ENCODE results near the gene EXOSC2. TPM values are rescaled to one million over a fixed set of nuclear protein-coding genes. Genes with fewer than 3 reads are reported as not detected.

EXOSC2 gene
- total and polyA plus RNA-seq, 2 experiments from 2014 or later = 37.6 to 77.7 TPM

DNA sequence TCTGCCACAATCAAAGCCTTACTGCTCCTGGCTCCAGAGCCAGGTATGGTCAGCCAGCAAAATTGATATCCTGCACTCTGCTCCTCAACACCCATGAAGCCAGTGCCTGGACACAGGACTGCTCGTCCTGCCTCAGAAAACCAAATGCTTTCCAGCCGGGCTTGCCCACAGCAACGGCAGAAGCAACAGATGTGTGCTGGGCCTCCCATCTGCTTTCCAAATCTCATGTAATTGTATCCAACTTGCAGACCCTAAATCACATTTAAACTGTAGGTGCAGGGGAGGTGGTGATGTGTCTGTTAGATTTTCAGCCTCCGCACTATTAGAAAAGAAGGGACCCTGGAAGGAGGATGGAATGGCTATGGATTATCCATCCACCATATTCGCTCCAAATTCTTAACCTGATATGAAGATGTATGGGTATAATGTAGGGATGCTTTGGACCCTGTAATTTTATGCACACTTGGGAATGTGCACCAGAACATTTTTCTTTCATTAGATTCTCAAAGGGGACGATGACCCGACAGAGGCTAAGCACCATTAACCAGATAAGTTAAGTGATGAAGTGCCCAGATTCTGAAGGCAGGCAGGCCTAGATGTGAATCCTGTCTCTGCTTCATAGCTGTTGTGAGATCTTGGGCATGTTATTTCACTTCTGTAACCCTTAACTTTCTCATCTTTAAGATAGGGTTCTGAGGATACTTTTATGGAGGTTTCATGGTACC, 58.2 kb downstream of the EXOSC2 start:
- Mint-ChIP-seq H3K9me3 (no peaks in the 10 kb centered on the region), H3K4me1 (peaks cover 24% of the 10 kb centered on the region), H3K4me3 (no peak overlapping the region), H3K27me3 (ENCODE audit: insufficient read depth, low read depth, poor library complexity) (no peaks in the 10 kb centered on the region), H3K27ac (no peak overlapping the region), H3K36me3 (ENCODE audit: low read depth) (no peaks in the 10 kb centered on the region)
- Histone ChIP-seq H3K27ac (ENCODE audit: low read depth) (no peak overlapping the region), H4K20me1 (replicated peaks; ENCODE audit: insufficient read depth) (peaks cover 17% of the 10 kb centered on the region; the same call in 1 of the 2 replicates), H3K4me3 (no peak overlapping the region), H3F3A (replicated peaks; ENCODE audit: low read depth) (no peaks in the 10 kb centered on the region), H3K4me2 (no peak overlapping the region), H3K36me3 (ENCODE audit: insufficient read depth) (no peaks in the 10 kb centered on the region), H3K79me2 (replicated peaks; ENCODE audit: insufficient read depth) (peaks cover 69% of the 10 kb centered on the region), H3K9me2 (ENCODE audit: insufficient read depth) (no peaks in the 10 kb centered on the region), H3K4me1 (ENCODE audit: insufficient read depth) (peaks cover 14% of the 10 kb centered on the region), H3K27me3 (ENCODE audit: insufficient read depth) (no peaks in the 10 kb centered on the region), H2AFZ (no peak overlapping the region)
- ATAC-seq (no peak), DNase-seq (ENCODE audit: low spot score) (no peak)
- TF ChIP-seq, protein P1, sequence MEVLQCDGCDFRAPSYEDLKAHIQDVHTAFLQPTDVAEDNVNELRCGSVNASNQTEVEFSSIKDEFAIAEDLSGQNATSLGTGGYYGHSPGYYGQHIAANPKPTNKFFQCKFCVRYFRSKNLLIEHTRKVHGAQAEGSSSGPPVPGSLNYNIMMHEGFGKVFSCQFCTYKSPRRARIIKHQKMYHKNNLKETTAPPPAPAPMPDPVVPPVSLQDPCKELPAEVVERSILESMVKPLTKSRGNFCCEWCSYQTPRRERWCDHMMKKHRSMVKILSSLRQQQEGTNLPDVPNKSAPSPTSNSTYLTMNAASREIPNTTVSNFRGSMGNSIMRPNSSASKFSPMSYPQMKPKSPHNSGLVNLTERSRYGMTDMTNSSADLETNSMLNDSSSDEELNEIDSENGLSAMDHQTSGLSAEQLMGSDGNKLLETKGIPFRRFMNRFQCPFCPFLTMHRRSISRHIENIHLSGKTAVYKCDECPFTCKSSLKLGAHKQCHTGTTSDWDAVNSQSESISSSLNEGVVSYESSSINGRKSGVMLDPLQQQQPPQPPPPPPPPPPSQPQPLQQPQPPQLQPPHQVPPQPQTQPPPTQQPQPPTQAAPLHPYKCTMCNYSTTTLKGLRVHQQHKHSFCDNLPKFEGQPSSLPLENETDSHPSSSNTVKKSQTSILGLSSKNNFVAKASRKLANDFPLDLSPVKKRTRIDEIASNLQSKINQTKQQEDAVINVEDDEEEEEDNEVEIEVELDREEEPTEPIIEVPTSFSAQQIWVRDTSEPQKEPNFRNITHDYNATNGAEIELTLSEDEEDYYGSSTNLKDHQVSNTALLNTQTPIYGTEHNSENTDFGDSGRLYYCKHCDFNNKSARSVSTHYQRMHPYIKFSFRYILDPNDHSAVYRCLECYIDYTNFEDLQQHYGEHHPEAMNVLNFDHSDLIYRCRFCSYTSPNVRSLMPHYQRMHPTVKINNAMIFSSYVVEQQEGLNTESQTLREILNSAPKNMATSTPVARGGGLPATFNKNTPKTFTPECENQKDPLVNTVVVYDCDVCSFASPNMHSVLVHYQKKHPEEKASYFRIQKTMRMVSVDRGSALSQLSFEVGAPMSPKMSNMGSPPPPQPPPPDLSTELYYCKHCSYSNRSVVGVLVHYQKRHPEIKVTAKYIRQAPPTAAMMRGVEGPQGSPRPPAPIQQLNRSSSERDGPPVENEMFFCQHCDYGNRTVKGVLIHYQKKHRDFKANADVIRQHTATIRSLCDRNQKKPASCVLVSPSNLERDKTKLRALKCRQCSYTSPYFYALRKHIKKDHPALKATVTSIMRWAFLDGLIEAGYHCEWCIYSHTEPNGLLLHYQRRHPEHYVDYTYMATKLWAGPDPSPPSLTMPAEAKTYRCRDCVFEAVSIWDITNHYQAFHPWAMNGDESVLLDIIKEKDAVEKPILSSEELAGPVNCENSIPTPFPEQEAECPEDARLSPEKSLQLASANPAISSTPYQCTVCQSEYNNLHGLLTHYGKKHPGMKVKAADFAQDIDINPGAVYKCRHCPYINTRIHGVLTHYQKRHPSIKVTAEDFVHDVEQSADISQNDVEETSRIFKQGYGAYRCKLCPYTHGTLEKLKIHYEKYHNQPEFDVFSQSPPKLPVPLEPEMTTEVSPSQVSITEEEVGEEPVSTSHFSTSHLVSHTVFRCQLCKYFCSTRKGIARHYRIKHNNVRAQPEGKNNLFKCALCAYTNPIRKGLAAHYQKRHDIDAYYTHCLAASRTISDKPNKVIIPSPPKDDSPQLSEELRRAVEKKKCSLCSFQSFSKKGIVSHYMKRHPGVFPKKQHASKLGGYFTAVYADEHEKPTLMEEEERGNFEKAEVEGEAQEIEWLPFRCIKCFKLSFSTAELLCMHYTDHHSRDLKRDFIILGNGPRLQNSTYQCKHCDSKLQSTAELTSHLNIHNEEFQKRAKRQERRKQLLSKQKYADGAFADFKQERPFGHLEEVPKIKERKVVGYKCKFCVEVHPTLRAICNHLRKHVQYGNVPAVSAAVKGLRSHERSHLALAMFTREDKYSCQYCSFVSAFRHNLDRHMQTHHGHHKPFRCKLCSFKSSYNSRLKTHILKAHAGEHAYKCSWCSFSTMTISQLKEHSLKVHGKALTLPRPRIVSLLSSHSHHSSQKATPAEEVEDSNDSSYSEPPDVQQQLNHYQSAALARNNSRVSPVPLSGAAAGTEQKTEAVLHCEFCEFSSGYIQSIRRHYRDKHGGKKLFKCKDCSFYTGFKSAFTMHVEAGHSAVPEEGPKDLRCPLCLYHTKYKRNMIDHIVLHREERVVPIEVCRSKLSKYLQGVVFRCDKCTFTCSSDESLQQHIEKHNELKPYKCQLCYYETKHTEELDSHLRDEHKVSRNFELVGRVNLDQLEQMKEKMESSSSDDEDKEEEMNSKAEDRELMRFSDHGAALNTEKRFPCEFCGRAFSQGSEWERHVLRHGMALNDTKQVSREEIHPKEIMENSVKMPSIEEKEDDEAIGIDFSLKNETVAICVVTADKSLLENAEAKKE (CRISPR knock-in tag; IDR thresholded peaks at IDR 0.05) = no peak
- TF ChIP-seq ZNF331 (CRISPR knock-in tag; IDR thresholded peaks at IDR 0.05; ENCODE audit: low read depth) (no peak), STAT1 (IDR thresholded peaks at IDR 0.05; ENCODE audit: unreplicated experiment) (no peak), NANOG (IDR thresholded peaks at IDR 0.05; ENCODE audit: borderline replicate concordance) (no peak), JUNB (IDR thresholded peaks at IDR 0.05; ENCODE audit: unreplicated experiment) (no peak), POLR2AphosphoS5 (IDR thresholded peaks at IDR 0.05; ENCODE audit: low read depth) (no peak)
- TF ChIP-seq, protein P2, sequence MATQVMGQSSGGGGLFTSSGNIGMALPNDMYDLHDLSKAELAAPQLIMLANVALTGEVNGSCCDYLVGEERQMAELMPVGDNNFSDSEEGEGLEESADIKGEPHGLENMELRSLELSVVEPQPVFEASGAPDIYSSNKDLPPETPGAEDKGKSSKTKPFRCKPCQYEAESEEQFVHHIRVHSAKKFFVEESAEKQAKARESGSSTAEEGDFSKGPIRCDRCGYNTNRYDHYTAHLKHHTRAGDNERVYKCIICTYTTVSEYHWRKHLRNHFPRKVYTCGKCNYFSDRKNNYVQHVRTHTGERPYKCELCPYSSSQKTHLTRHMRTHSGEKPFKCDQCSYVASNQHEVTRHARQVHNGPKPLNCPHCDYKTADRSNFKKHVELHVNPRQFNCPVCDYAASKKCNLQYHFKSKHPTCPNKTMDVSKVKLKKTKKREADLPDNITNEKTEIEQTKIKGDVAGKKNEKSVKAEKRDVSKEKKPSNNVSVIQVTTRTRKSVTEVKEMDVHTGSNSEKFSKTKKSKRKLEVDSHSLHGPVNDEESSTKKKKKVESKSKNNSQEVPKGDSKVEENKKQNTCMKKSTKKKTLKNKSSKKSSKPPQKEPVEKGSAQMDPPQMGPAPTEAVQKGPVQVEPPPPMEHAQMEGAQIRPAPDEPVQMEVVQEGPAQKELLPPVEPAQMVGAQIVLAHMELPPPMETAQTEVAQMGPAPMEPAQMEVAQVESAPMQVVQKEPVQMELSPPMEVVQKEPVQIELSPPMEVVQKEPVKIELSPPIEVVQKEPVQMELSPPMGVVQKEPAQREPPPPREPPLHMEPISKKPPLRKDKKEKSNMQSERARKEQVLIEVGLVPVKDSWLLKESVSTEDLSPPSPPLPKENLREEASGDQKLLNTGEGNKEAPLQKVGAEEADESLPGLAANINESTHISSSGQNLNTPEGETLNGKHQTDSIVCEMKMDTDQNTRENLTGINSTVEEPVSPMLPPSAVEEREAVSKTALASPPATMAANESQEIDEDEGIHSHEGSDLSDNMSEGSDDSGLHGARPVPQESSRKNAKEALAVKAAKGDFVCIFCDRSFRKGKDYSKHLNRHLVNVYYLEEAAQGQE (IDR thresholded peaks at IDR 0.05; ENCODE audit: unreplicated experiment) = no peak
- TF ChIP-seq, protein P3, sequence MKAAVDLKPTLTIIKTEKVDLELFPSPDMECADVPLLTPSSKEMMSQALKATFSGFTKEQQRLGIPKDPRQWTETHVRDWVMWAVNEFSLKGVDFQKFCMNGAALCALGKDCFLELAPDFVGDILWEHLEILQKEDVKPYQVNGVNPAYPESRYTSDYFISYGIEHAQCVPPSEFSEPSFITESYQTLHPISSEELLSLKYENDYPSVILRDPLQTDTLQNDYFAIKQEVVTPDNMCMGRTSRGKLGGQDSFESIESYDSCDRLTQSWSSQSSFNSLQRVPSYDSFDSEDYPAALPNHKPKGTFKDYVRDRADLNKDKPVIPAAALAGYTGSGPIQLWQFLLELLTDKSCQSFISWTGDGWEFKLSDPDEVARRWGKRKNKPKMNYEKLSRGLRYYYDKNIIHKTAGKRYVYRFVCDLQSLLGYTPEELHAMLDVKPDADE (IDR thresholded peaks at IDR 0.05) = no peak
- TF ChIP-seq, protein P4, sequence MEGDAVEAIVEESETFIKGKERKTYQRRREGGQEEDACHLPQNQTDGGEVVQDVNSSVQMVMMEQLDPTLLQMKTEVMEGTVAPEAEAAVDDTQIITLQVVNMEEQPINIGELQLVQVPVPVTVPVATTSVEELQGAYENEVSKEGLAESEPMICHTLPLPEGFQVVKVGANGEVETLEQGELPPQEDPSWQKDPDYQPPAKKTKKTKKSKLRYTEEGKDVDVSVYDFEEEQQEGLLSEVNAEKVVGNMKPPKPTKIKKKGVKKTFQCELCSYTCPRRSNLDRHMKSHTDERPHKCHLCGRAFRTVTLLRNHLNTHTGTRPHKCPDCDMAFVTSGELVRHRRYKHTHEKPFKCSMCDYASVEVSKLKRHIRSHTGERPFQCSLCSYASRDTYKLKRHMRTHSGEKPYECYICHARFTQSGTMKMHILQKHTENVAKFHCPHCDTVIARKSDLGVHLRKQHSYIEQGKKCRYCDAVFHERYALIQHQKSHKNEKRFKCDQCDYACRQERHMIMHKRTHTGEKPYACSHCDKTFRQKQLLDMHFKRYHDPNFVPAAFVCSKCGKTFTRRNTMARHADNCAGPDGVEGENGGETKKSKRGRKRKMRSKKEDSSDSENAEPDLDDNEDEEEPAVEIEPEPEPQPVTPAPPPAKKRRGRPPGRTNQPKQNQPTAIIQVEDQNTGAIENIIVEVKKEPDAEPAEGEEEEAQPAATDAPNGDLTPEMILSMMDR (conservative IDR thresholded peaks at IDR 0.05; ENCODE audit: low read depth in 2 of 2) = no peak

All from GM23338 (cell line).